ENCODE results near the gene SLC40A1. TPM values are rescaled to one million over a fixed set of nuclear protein-coding genes. Genes with fewer than 3 reads are reported as not detected.

The SLC40A1 gene
- total and polyA plus RNA-seq, 2 of the 13 experiments (the other 11 are each of a cell fraction or from before 2014, with no cell fraction given), result 10.6 to 24.9 TPM

- 0 out of 2 replicates have a peak, but pooled peaks have one; percentile 7 for TF ChIP-seq ZNF629 (CRISPR knock-in tag; conservative IDR thresholded peaks at IDR 0.05)
- no peak for TF ChIP-seq IKZF4 (CRISPR knock-in tag; IDR thresholded peaks at IDR 0.05; ENCODE audit: borderline replicate concordance, low read depth, not compliant biosample characterization)
- TF ChIP-seq LCORL (IDR thresholded peaks at IDR 0.05), result no peak
- no peak for TF ChIP-seq LCORL (CRISPR knock-in tag; IDR thresholded peaks at IDR 0.05)
- no peak for TF ChIP-seq HMGA1 (CRISPR knock-in tag; conservative IDR thresholded peaks at IDR 0.05)
- no peak for TF ChIP-seq ZNF737 (CRISPR knock-in tag; IDR thresholded peaks at IDR 0.05; ENCODE audit: borderline replicate concordance)
- TF ChIP-seq HNRNPL (IDR thresholded peaks at IDR 0.05; ENCODE audit: low read depth, low read length), result no peak
- TF ChIP-seq SOX5 (CRISPR knock-in tag; IDR thresholded peaks at IDR 0.05; ENCODE audit: borderline replicate concordance), result peak; percentile 64; the same call in 1 of the 2 replicates
- TF ChIP-seq, protein P1, sequence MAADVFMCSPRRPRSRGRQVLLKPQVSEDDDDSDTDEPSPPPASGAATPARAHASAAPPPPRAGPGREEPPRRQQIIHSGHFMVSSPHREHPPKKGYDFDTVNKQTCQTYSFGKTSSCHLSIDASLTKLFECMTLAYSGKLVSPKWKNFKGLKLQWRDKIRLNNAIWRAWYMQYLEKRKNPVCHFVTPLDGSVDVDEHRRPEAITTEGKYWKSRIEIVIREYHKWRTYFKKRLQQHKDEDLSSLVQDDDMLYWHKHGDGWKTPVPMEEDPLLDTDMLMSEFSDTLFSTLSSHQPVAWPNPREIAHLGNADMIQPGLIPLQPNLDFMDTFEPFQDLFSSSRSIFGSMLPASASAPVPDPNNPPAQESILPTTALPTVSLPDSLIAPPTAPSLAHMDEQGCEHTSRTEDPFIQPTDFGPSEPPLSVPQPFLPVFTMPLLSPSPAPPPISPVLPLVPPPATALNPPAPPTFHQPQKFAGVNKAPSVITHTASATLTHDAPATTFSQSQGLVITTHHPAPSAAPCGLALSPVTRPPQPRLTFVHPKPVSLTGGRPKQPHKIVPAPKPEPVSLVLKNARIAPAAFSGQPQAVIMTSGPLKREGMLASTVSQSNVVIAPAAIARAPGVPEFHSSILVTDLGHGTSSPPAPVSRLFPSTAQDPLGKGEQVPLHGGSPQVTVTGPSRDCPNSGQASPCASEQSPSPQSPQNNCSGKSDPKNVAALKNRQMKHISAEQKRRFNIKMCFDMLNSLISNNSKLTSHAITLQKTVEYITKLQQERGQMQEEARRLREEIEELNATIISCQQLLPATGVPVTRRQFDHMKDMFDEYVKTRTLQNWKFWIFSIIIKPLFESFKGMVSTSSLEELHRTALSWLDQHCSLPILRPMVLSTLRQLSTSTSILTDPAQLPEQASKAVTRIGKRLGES (CRISPR knock-in tag; IDR thresholded peaks at IDR 0.05; ENCODE audit: borderline replicate concordance), result no peak
- peak; percentile 42; the same call in 1 of the 2 replicates for TF ChIP-seq IRF2 (CRISPR knock-in tag; IDR thresholded peaks at IDR 0.05)
- no peak for TF ChIP-seq GTF3A (CRISPR knock-in tag; conservative IDR thresholded peaks at IDR 0.05)
- TF ChIP-seq PAWR (CRISPR knock-in tag; IDR thresholded peaks at IDR 0.05; ENCODE audit: borderline replicate concordance), result no peak
- TF ChIP-seq FOXO4 (CRISPR knock-in tag; conservative IDR thresholded peaks at IDR 0.05), result no peak
- TF ChIP-seq TFAP4 (IDR thresholded peaks at IDR 0.05; ENCODE audit: borderline replicate concordance, low read depth), result peak; percentile 91
- TF ChIP-seq, protein P2, sequence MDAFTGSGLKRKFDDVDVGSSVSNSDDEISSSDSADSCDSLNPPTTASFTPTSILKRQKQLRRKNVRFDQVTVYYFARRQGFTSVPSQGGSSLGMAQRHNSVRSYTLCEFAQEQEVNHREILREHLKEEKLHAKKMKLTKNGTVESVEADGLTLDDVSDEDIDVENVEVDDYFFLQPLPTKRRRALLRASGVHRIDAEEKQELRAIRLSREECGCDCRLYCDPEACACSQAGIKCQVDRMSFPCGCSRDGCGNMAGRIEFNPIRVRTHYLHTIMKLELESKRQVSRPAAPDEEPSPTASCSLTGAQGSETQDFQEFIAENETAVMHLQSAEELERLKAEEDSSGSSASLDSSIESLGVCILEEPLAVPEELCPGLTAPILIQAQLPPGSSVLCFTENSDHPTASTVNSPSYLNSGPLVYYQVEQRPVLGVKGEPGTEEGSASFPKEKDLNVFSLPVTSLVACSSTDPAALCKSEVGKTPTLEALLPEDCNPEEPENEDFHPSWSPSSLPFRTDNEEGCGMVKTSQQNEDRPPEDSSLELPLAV (CRISPR knock-in tag; conservative IDR thresholded peaks at IDR 0.05; ENCODE audit: low read depth), result no peak
- TF ChIP-seq ZNF383 (CRISPR knock-in tag; IDR thresholded peaks at IDR 0.05; ENCODE audit: borderline replicate concordance), result no peak
- TF ChIP-seq PITX1 (CRISPR knock-in tag; IDR thresholded peaks at IDR 0.05), result no peak
- no peak for TF ChIP-seq HOXA9 (CRISPR knock-in tag; IDR thresholded peaks at IDR 0.05; ENCODE audit: borderline replicate concordance)
- TF ChIP-seq, protein P3, sequence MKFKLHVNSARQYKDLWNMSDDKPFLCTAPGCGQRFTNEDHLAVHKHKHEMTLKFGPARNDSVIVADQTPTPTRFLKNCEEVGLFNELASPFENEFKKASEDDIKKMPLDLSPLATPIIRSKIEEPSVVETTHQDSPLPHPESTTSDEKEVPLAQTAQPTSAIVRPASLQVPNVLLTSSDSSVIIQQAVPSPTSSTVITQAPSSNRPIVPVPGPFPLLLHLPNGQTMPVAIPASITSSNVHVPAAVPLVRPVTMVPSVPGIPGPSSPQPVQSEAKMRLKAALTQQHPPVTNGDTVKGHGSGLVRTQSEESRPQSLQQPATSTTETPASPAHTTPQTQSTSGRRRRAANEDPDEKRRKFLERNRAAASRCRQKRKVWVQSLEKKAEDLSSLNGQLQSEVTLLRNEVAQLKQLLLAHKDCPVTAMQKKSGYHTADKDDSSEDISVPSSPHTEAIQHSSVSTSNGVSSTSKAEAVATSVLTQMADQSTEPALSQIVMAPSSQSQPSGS (CRISPR knock-in tag; IDR thresholded peaks at IDR 0.05), result no peak
These were observed 10.0 kb downstream of the SLC40A1 start (continued) for GRCh38 chr2:189570570-189571031.
